ENCODE measurements around the gene GYPC.
"Not testable (repeated sequence)": the region's sequence is repeated elsewhere in the genome, so short reads cannot be mapped to it uniquely, and the experiment has no call there.

The GYPC gene

GRCh38 chr2:126698376-126698775 is 42.4 kb downstream of the GYPC start:
- DNase-seq (ENCODE audit: low read depth in 2 of 2, low spot score in 1 of 2): no peak

GRCh38 chr2:126699018-126699417 is 43.1 kb downstream of the GYPC start:
- no peak for DNase-seq (ENCODE audit: low read depth in 2 of 2, low spot score in 1 of 2)

- no peak for DNase-seq (ENCODE audit: low read depth in 2 of 2, low spot score in 1 of 2)
These were observed 44.0 kb downstream of the GYPC start for GRCh38 chr2:126699716-126700581.

- no peak for DNase-seq (ENCODE audit: low read depth in 2 of 2, low spot score in 1 of 2)
These were observed 44.7 kb downstream of the GYPC start for GRCh38 chr2:126700677-126701076.

- no peak for DNase-seq (ENCODE audit: low read depth in 2 of 2, low spot score in 1 of 2)
These were observed 47.4 kb downstream of the GYPC start for GRCh38 chr2:126703311-126703710.

GRCh38 chr2:126704434-126705160 is 48.6 kb downstream of the GYPC start:
- no peak for DNase-seq (ENCODE audit: low read depth in 2 of 2, low spot score in 1 of 2)

- DNase-seq (ENCODE audit: low read depth in 2 of 2, low spot score in 1 of 2): no peak
These were observed 51.2 kb downstream of the GYPC start for GRCh38 chr2:126707191-126707590.

GRCh38 chr2:126707941-126708340 is 52.0 kb downstream of the GYPC start:
- DNase-seq (ENCODE audit: low read depth in 2 of 2, low spot score in 1 of 2): no peak

- DNase-seq (ENCODE audit: low read depth in 2 of 2, low spot score in 1 of 2): no peak
These were observed 58.4 kb downstream of the GYPC start for GRCh38 chr2:126714191-126714965.

- DNase-seq (ENCODE audit: low read depth in 2 of 2, low spot score in 1 of 2): no peak
These were observed 59.2 kb downstream of the GYPC start for GRCh38 chr2:126715111-126715510.

GRCh38 chr2:126715576-126716406 is 59.8 kb downstream of the GYPC start:
- no peak for DNase-seq (ENCODE audit: low read depth in 2 of 2, low spot score in 1 of 2)

- not testable (repeated sequence) for DNase-seq (ENCODE audit: low read depth in 2 of 2, low spot score in 1 of 2)
These were observed 61.3 kb downstream of the GYPC start for GRCh38 chr2:126717277-126717676.

- DNase-seq (ENCODE audit: low read depth in 2 of 2, low spot score in 1 of 2): no peak
These were observed 62.0 kb downstream of the GYPC start for GRCh38 chr2:126717928-126718327.

- DNase-seq (ENCODE audit: low read depth in 2 of 2, low spot score in 1 of 2): no peak
These were observed 63.4 kb downstream of the GYPC start for GRCh38 chr2:126719191-126719832.

GRCh38 chr2:126719833-126720351 is 63.9 kb downstream of the GYPC start:
- no peak for DNase-seq (ENCODE audit: low read depth in 2 of 2, low spot score in 1 of 2)

- no peak for DNase-seq (ENCODE audit: low read depth in 2 of 2, low spot score in 1 of 2)
These were observed 64.7 kb downstream of the GYPC start for GRCh38 chr2:126720638-126721037.

GRCh38 chr2:126722081-126722480 is 66.1 kb downstream of the GYPC start:
- no peak for DNase-seq (ENCODE audit: low read depth in 2 of 2, low spot score in 1 of 2)

GRCh38 chr2:126722546-126722945 is 66.6 kb downstream of the GYPC start:
- no peak for DNase-seq (ENCODE audit: low read depth in 2 of 2, low spot score in 1 of 2)

- DNase-seq (ENCODE audit: low read depth in 2 of 2, low spot score in 1 of 2): no peak
These were observed 67.4 kb downstream of the GYPC start for GRCh38 chr2:126723281-126723815.

GRCh38 chr2:126725580-126725979 is 69.6 kb downstream of the GYPC start:
- DNase-seq (ENCODE audit: low read depth in 2 of 2, low spot score in 1 of 2): no peak

Data from stimulated activated CD8-positive, alpha-beta memory T cell treated with anti-CD3 and anti-CD28 coated beads, Interleukin-4, amount 100 ng/mL, for 1 hour (primary cell).